ENCODE results near the gene KCNQ4. TPM values are rescaled to one million over a fixed set of nuclear protein-coding genes. Genes with fewer than 3 reads are reported as not detected.

The KCNQ4 gene
- total and polyA plus RNA-seq, 10 of the 15 experiments (the other 5 are each of a cell fraction or from before 2014, with no cell fraction given), result 0.04 to 0.18 (median 0.08) TPM; not detected in 2

DNA sequence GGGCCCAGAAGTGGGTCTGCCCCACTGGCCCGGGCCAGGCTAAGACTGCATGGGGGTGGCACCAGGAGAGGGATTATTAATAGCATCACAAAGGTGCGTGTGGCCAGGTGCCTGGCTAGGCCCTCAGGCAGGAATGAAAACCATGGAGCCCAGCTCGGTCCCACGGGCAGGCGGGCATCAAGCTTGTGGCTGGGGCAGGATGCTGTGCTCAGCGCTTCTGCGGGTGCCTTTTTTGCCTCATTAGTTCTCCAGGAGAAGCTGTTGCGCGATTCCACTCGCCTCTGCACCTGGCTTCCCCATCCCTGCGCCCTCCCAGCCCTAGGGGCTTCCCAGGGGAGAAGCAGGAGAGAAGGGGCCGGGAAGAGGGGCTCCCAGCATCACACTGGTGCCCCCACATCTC is 39.3 kb downstream of the KCNQ4 start (continued):
- TF ChIP-seq NFIC (IDR thresholded peaks at IDR 0.05; ENCODE audit: low read depth, low read length), result no peak
- TF ChIP-seq YBX1 (IDR thresholded peaks at IDR 0.05), result no peak

DNA sequence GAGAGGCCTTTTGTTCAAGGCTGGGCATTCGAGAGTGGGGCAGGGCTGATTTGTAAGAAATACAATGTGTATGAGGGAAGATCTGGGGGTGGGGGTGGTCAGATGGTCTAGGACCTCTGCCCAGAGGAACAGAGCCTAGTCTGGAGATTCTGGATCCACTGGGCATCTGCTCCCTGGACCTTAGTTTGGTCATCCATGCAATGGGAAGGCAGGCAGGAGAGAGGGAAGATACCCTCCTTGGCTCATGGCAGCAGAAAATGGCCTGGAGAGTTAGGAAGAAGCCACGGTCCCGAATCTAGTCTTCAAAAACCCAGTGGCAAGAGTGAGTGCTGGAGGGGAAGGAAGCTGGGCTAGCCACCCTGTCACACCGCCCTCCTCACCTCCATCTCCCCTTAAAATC is 39.8 kb downstream of the KCNQ4 start:
- in situ Hi-C loops (cut with MboI), result no loop called here
- SMC1A ChIA-PET (ENCODE audit: uncharacterized antibody, unreplicated experiment), result interaction anchor here (1.1 kb wide), 1 partner anchor 19 kb away, joined by 4 read pairs; no protein-coding TSS in a partner anchor
- ATAC-seq (no peak), FAIRE-seq (no peak), DNase-seq (ENCODE audit: low read depth, low spot score) (no peak)
- no peak overlapping the region for H3K4me3 ChIP-seq
- H3K79me2 ChIP-seq (ENCODE audit: control insufficient read depth, insufficient read depth, low read length), result no peaks in the 10 kb centered on the region
- H3K9ac ChIP-seq (ENCODE audit: control insufficient read depth, insufficient read depth, low read length), result no peak overlapping the region
- H3K27me3 ChIP-seq (replicated peaks in 1 of 2; ENCODE audit: control insufficient read depth in 2 of 2, insufficient read depth in 2 of 2, low read length in 1 of 2), result no peaks in the 10 kb centered on the region; a peak in 1 of 4 replicates
- no peak overlapping the region for H2AFZ ChIP-seq (ENCODE audit: control insufficient read depth, low read depth, low read length)
- CTCF ChIA-PET, result no interaction called here
- intact Hi-C loops (cut with micrococcal nuclease; ENCODE audit: unreplicated experiment), result no loop called here
- no peaks in the 10 kb centered on the region for H4K20me1 ChIP-seq (ENCODE audit: control insufficient read depth, insufficient read depth)
- BruUV-seq (replicated peaks), result no TSS peak
- TF ChIP-seq CHD1 (IDR thresholded peaks at IDR 0.05; ENCODE audit: low read depth, low read length) (no peak), CHD2 (IDR thresholded peaks at IDR 0.05; ENCODE audit: borderline replicate concordance, low read depth, low read length) (no peak), ETV6 (conservative IDR thresholded peaks at IDR 0.05 in 1 of 2, IDR thresholded peaks at IDR 0.05 in 1 of 2; ENCODE audit: borderline replicate concordance in 1 of 2, low read depth in 1 of 2) (no peak), RAD51 (IDR thresholded peaks at IDR 0.05) (no peak), FOXK2 (IDR thresholded peaks at IDR 0.05) (no peak), SMAD1 (IDR thresholded peaks at IDR 0.05; ENCODE audit: low read depth, partially characterized antibody) (no peak), NFYB (IDR thresholded peaks at IDR 0.05; ENCODE audit: insufficient read depth, low read depth, low read length) (no peak), EED (IDR thresholded peaks at IDR 0.05; ENCODE audit: low read depth) (no peak), TCF7 (IDR thresholded peaks at IDR 0.05; ENCODE audit: borderline replicate concordance) (no peak), YY1 (IDR thresholded peaks at IDR 0.05; ENCODE audit: low read depth, low read length) (no peak), YBX1 (IDR thresholded peaks at IDR 0.05) (no peak), ZSCAN29 (IDR thresholded peaks at IDR 0.05) (no peak), TCF3 (IDR thresholded peaks at IDR 0.05; ENCODE audit: borderline replicate concordance, insufficient read depth, low read depth, low read length) (no peak)
- TF ChIP-seq, protein P1, sequence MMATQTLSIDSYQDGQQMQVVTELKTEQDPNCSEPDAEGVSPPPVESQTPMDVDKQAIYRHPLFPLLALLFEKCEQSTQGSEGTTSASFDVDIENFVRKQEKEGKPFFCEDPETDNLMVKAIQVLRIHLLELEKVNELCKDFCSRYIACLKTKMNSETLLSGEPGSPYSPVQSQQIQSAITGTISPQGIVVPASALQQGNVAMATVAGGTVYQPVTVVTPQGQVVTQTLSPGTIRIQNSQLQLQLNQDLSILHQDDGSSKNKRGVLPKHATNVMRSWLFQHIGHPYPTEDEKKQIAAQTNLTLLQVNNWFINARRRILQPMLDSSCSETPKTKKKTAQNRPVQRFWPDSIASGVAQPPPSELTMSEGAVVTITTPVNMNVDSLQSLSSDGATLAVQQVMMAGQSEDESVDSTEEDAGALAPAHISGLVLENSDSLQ (IDR thresholded peaks at IDR 0.05), result no peak
- TF ChIP-seq, protein P2, sequence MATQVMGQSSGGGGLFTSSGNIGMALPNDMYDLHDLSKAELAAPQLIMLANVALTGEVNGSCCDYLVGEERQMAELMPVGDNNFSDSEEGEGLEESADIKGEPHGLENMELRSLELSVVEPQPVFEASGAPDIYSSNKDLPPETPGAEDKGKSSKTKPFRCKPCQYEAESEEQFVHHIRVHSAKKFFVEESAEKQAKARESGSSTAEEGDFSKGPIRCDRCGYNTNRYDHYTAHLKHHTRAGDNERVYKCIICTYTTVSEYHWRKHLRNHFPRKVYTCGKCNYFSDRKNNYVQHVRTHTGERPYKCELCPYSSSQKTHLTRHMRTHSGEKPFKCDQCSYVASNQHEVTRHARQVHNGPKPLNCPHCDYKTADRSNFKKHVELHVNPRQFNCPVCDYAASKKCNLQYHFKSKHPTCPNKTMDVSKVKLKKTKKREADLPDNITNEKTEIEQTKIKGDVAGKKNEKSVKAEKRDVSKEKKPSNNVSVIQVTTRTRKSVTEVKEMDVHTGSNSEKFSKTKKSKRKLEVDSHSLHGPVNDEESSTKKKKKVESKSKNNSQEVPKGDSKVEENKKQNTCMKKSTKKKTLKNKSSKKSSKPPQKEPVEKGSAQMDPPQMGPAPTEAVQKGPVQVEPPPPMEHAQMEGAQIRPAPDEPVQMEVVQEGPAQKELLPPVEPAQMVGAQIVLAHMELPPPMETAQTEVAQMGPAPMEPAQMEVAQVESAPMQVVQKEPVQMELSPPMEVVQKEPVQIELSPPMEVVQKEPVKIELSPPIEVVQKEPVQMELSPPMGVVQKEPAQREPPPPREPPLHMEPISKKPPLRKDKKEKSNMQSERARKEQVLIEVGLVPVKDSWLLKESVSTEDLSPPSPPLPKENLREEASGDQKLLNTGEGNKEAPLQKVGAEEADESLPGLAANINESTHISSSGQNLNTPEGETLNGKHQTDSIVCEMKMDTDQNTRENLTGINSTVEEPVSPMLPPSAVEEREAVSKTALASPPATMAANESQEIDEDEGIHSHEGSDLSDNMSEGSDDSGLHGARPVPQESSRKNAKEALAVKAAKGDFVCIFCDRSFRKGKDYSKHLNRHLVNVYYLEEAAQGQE (IDR thresholded peaks at IDR 0.05; ENCODE audit: low read depth, low read length), result no peak
- POLR2A ChIA-PET, result no interaction called here
- H3K4me2 ChIP-seq (ENCODE audit: control insufficient read depth, insufficient read depth), result no peak overlapping the region
- no peaks in the 10 kb centered on the region for H3K36me3 ChIP-seq (ENCODE audit: control insufficient read depth in 2 of 2, insufficient read depth in 2 of 2, low read length in 1 of 2)
- WGBS (ENCODE audit: insufficient coverage, insufficient replicate concordance, low lambda C conversion rate, missing lambda C conversion rate), result 9% methylated on average over 4 of the region's 4 CpGs
- no peak overlapping the region for H3K27ac ChIP-seq (ENCODE audit: control insufficient read depth, insufficient read depth)
- RAD21 ChIA-PET (ENCODE audit: unreplicated experiment), result no interaction called here
- peaks cover 13% of the 10 kb centered on the region for H3K4me1 ChIP-seq (ENCODE audit: control insufficient read depth, insufficient read depth, low read length)
- H3K9me3 ChIP-seq (replicated peaks; ENCODE audit: control insufficient read depth, insufficient read depth, low read length), result no peaks in the 10 kb centered on the region

All from GM12878 (cell line).